ENCODE measurements around the gene POLR3C. TPM values are rescaled to one million over a fixed set of nuclear protein-coding genes. Genes with fewer than 3 reads are reported as not detected.

The POLR3C gene
- total RNA-seq, 1 experiment from 2014 or later: 96.8 TPM

DNA sequence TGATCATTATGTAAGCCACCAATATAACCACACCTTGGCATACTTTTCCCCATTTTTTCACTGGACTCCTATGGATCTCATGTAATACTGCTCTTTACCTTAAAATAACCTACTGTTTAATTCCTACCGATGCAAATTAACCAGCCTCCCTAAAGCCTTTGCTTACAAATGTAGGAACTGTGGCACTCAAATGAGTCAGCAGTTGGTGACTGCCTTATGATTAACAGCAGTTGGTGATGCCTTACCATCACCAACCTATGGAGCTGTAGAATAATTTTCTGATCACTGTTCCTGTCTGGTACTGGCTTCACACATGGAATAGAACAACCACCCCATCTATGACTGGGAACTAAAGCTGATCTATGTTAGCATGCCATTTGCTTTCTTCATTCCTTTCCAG lies 13.7 kb downstream of the POLR3C start:
- Mint-ChIP-seq H3K27me3 (ENCODE audit: insufficient read depth, unreplicated experiment) (no peaks in the 10 kb centered on the region), H3K27ac (ENCODE audit: low read depth, unreplicated experiment) (no peak overlapping the region), H3K9me3 (ENCODE audit: unreplicated experiment) (no peaks in the 10 kb centered on the region), H3K4me3 (ENCODE audit: unreplicated experiment) (no peak overlapping the region), H3K36me3 (ENCODE audit: insufficient read depth, unreplicated experiment) (peaks cover 46% of the 10 kb centered on the region), H3K4me1 (ENCODE audit: insufficient read depth, unreplicated experiment) (no peaks in the 10 kb centered on the region)
- TF ChIP-seq, protein P1, sequence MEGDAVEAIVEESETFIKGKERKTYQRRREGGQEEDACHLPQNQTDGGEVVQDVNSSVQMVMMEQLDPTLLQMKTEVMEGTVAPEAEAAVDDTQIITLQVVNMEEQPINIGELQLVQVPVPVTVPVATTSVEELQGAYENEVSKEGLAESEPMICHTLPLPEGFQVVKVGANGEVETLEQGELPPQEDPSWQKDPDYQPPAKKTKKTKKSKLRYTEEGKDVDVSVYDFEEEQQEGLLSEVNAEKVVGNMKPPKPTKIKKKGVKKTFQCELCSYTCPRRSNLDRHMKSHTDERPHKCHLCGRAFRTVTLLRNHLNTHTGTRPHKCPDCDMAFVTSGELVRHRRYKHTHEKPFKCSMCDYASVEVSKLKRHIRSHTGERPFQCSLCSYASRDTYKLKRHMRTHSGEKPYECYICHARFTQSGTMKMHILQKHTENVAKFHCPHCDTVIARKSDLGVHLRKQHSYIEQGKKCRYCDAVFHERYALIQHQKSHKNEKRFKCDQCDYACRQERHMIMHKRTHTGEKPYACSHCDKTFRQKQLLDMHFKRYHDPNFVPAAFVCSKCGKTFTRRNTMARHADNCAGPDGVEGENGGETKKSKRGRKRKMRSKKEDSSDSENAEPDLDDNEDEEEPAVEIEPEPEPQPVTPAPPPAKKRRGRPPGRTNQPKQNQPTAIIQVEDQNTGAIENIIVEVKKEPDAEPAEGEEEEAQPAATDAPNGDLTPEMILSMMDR (IDR thresholded peaks at IDR 0.05; ENCODE audit: unreplicated experiment): no peak
- BruUV-seq (replicated peaks): no TSS peak
- intact Hi-C loops (cut with micrococcal nuclease): no loop called here
- DNase-seq (ENCODE audit: unreplicated experiment): no peak
- ChIA-PET CTCF (interaction anchor here (1.1 to 14.2 kb wide), 5 partner anchors 8 to 21 kb away, joined by 3 to 242 read pairs (median 4); partner anchors contain the start of genes NUDT17, PIAS3 and RNF115), POLR2A (interaction anchor here (1.4 to 2.4 kb wide), 2 partner anchors 13 to 21 kb away, joined by 5 to 7 read pairs; partner anchors contain the start of genes PIAS3, POLR3C and RNF115)

DNA sequence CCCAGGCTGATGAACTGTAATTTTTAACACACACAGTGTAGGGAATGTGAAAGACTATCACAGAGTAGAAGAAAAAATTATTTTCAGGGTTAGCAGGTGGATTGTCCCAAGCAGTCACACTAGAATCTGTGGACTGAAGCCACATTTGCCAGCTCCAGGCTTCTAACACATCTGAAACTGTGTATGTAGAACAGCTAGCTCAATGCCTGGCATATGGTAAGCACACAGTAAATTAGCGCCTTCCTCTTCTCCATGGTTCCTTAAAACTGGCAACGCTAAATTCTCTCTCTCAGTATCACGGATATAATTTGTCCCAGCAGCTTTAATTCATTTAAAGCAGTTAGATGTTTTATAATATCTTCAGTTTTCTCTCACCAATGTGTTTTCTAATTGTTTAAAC lies 19.0 kb downstream of the POLR3C start:
- no peak for DNase-seq (ENCODE audit: unreplicated experiment)
- Mint-ChIP-seq H3K27ac (ENCODE audit: low read depth, unreplicated experiment) (no peak overlapping the region), H3K36me3 (ENCODE audit: insufficient read depth, unreplicated experiment) (peaks cover 7% of the 10 kb centered on the region), H3K27me3 (ENCODE audit: insufficient read depth, unreplicated experiment) (no peaks in the 10 kb centered on the region), H3K4me1 (ENCODE audit: insufficient read depth, unreplicated experiment) (no peaks in the 10 kb centered on the region), H3K9me3 (ENCODE audit: unreplicated experiment) (no peaks in the 10 kb centered on the region), H3K4me3 (ENCODE audit: unreplicated experiment) (no peak overlapping the region)
- TF ChIP-seq, protein P1 (IDR thresholded peaks at IDR 0.05; ENCODE audit: unreplicated experiment): no peak
- no TSS peak for BruUV-seq (replicated peaks)
- intact Hi-C loops (cut with micrococcal nuclease): no loop called here
- CTCF ChIA-PET: interaction anchor here (0.7 to 13.6 kb wide), 10 partner anchors 8 to 180 kb away, joined by 3 to 242 read pairs (median 4); partner anchors contain the start of genes ITGA10, PIAS3, POLR3C and RNF115
- POLR2A ChIA-PET: interaction anchor here (0.7 to 10.5 kb wide), 5 partner anchors 8 to 164 kb away, joined by 3 to 124 read pairs (median 5); partner anchors contain the start of genes PIAS3, POLR3C and RNF115

DNA sequence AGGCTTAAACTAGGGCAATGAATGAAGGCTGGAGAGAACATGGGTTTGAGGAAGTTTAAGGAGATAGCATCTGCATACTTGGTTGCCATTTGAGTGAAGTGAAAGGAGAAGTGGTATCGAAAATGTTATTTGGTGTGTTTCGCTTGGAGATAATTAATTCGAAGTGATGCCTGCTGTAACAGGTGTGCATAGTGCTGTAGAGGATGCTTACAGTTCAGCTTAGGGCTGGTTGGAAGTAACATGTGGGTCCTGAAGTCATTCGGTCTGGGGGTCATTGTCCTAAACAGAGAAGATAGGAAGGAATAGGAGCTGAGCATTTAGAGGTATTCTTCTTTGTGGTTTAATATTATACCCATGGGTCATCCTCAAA lies 21.1 kb downstream of the POLR3C start:
- ChIA-PET CTCF (interaction anchor here (0.6 to 13.6 kb wide), 48 partner anchors 8 to 176 kb away, joined by 3 to 242 read pairs (median 5); partner anchors contain the start of genes ANKRD34A, ANKRD35, HJV and ITGA10), POLR2A (interaction anchor here (0.7 to 10.5 kb wide), 20 partner anchors 8 to 170 kb away, joined by 3 to 124 read pairs (median 4); partner anchors contain the start of genes ANKRD34A, ITGA10, PIAS3 and POLR3C)
- intact Hi-C loops (cut with micrococcal nuclease): no loop called here
- no peaks in the 10 kb centered on the region for H3K27me3 Mint-ChIP-seq (ENCODE audit: insufficient read depth, unreplicated experiment)
- H3K9me3 Mint-ChIP-seq (ENCODE audit: unreplicated experiment): no peaks in the 10 kb centered on the region
- BruUV-seq (replicated peaks): no TSS peak
- no peak overlapping the region for H3K27ac Mint-ChIP-seq (ENCODE audit: low read depth, unreplicated experiment)
- H3K4me3 Mint-ChIP-seq (ENCODE audit: unreplicated experiment): no peak overlapping the region
- H3K36me3 Mint-ChIP-seq (ENCODE audit: insufficient read depth, unreplicated experiment): peaks cover 14% of the 10 kb centered on the region
- H3K4me1 Mint-ChIP-seq (ENCODE audit: insufficient read depth, unreplicated experiment): peaks cover 7% of the 10 kb centered on the region
- DNase-seq (ENCODE audit: unreplicated experiment): no peak
- TF ChIP-seq, protein P1 (IDR thresholded peaks at IDR 0.05; ENCODE audit: unreplicated experiment): no peak

DNA sequence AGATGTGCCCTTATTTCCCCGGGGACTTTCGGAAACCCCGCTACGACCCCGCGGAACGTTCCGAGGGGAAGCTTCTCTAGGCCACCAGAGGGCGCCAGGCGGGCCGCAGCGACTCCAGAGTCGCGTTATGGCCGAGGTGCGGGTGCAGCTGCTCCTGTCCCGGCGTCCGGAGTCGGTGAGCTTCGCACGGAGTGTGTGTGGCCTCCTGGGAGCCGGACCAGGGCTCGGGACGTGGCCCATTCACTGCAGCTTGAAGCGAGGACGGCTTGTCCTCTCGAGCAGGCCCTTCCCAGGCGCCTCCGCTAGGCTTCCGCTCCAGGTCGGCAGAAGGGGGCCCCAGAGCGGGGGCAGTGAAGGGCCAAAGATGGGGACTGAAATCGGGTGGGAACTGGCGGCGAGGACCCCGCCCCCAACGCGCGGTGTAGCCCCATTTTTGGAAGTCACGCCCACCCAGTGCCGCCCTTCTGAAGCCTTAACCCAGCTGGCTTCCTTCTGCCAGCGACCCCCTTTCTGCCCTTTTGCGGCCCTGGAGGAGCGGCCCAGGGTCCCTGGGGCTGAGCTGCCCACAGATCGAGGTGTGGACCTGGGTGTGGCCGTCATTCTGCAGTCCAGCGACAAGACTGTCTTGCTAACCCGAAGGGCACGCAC lies 21.6 kb downstream of the POLR3C start, which contains the start of gene NUDT17:
TSS of gene NUDT17 (plus strand) at position 117 of the 648 bp plus-strand sequence. CDS start at position 128, 11 bp downstream.
- TF ChIP-seq, protein P1 (IDR thresholded peaks at IDR 0.05; ENCODE audit: unreplicated experiment): peak; percentile 100
- POLR2A ChIA-PET: interaction anchor here (0.8 to 10.5 kb wide), 17 partner anchors 9 to 170 kb away, joined by 3 to 124 read pairs (median 6); partner anchors contain the start of genes ANKRD34A, ITGA10, PIAS3 and POLR3C
- Mint-ChIP-seq H3K9me3 (ENCODE audit: unreplicated experiment) (no peaks in the 10 kb centered on the region), H3K36me3 (ENCODE audit: insufficient read depth, unreplicated experiment) (peaks cover 18% of the 10 kb centered on the region), H3K4me1 (ENCODE audit: insufficient read depth, unreplicated experiment) (peaks cover 12% of the 10 kb centered on the region), H3K27me3 (ENCODE audit: insufficient read depth, unreplicated experiment) (no peaks in the 10 kb centered on the region), H3K27ac (ENCODE audit: low read depth, unreplicated experiment) (peak within 1 kb of the TSS; percentile 67), H3K4me3 (ENCODE audit: unreplicated experiment) (no peak within 1 kb of the TSS)
- CTCF ChIA-PET: interaction anchor here (0.6 to 13.6 kb wide), 48 partner anchors 8 to 199 kb away, joined by 3 to 242 read pairs (median 5); partner anchors contain the start of genes ANKRD34A, ANKRD35, HJV and ITGA10
- intact Hi-C loops (cut with micrococcal nuclease): loop anchor here (1.0 kb wide), 1 partner anchor 65 kb away; the partner anchor contains the start of gene ITGA10
- DNase-seq (ENCODE audit: unreplicated experiment): peak; percentile 81
- BruUV-seq (replicated peaks): no TSS peak
